GM12872 (cell line): ENCODE results near the gene CCDC85B.

Experiments
- CTCF ChIP-seq: IDR thresholded peaks from 3 replicates; pipeline ENCODE4 v1.5.1; 2011; ENCODE audit warnings: low read depth, mild to moderate bottlenecking, low read length, moderate library complexity; ENCODE audit not compliant: insufficient read depth

Gene CCDC85B

GRCh38 chr11:65868076-65868667 lies 22.3 kb upstream of the CCDC85B start:
- no peak for TF ChIP-seq CTCF

GRCh38 chr11:65868907-65869306 lies 21.6 kb upstream of the CCDC85B start:
- TF ChIP-seq CTCF: no peak

- TF ChIP-seq CTCF: no peak
Measured at GRCh38 chr11:65869643-65870306, 20.7 kb upstream of the CCDC85B start.

- TF ChIP-seq CTCF: no peak
Measured at GRCh38 chr11:65870307-65870658, 20.2 kb upstream of the CCDC85B start.

GRCh38 chr11:65870706-65871681 lies 19.5 kb upstream of the CCDC85B start:
- no peak for TF ChIP-seq CTCF

GRCh38 chr11:65871811-65872548 lies 18.5 kb upstream of the CCDC85B start:
- no peak for TF ChIP-seq CTCF
